Activated B cell treated with CpG ODN at 0.5 μM for 24 hours (primary cell): ENCODE data around the gene PTTG2. TPM values are rescaled to one million over a fixed set of nuclear protein-coding genes. Genes with fewer than 3 reads are reported as not detected.
A peak's percentile ranks its signal among the peaks of the same experiment; 100 is the strongest.

Experiments
- ATAC-seq: fragments of 200-7000 bp; cut with Tn5 transposase; one replicate; pipeline ENCODE4 v1.10.0; 2021; ENCODE audit warnings: low read depth, mild to moderate bottlenecking, moderate library complexity
- CTCF ChIA-PET: fragments of 350-600 bp; sonication (Branson Sonifier 250); formaldehyde crosslinking; loops from one replicate; lab custom pipeline; 2021; ENCODE audit warnings: antibody characterized with exemption; lab: Charles Lee
- POLR2A ChIA-PET: fragments of 350-600 bp; sonication (Branson Sonifier 250); formaldehyde crosslinking; loops from one replicate; lab custom pipeline; 2021; ENCODE audit warnings: antibody characterized with exemption; lab: Charles Lee
- DNase-seq: peaks from one replicate; pipeline ENCODE4 v3.0.0; 2022
- H3K27ac Mint-ChIP-seq: one replicate; pipeline ENCODE4 v1.8.0; 2020; ENCODE audit warnings: mixed read lengths
- H3K27me3 Mint-ChIP-seq: one replicate; pipeline ENCODE4 v1.8.0; 2021; ENCODE audit warnings: mixed read lengths
- H3K36me3 Mint-ChIP-seq: one replicate; pipeline ENCODE4 v1.8.0; 2021; ENCODE audit warnings: low read depth, mixed read lengths
- H3K4me1 Mint-ChIP-seq: one replicate; pipeline ENCODE4 v1.8.0; 2021; ENCODE audit warnings: mixed read lengths
- H3K4me3 Mint-ChIP-seq: one replicate; pipeline ENCODE4 v1.8.0; 2020; ENCODE audit warnings: mild to moderate bottlenecking, mixed read lengths
- H3K9me3 Mint-ChIP-seq: one replicate; pipeline ENCODE4 v1.8.0; 2020; ENCODE audit warnings: mixed read lengths
- CTCF ChIP-seq: fragments of 200-600 bp; IDR thresholded peaks from one replicate; pipeline ENCODE4 v1.8.0; 2022; ENCODE audit warnings: antibody characterized with exemption, mild to moderate bottlenecking
- intact Hi-C: fragments of 100-400 bp; cut with micrococcal nuclease; formaldehyde crosslinking; loops from one replicate; pipeline ENCODE4 v1.15.1; 2024
- total RNA-seq: library from RNA; stranded (reverse); gene quantifications from 2 replicates; pipeline ENCODE4 v1.2.3, GENCODE V29; 2022

Gene PTTG2
- total RNA-seq, 1 donor from 2014 or later: 2.2 TPM

DNA sequence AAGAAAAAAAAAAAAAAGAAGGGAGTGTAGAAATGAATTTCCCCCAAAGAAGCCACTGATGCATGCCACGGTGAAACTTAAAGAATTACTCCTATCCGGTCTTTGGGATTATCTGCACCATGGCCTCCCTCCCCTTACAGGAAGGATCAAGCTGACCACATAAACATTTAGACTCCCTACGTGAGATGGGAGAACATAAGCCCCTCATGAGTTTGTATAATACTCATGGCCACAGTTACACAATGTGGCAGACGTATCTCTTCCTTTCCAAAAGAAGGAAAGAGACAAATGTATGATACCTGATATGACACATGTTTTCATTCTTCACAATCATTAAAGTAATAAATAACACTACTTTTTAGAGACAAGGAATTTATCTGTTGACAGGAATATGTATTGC is 3.3 kb upstream of the PTTG2 start:
- ChIA-PET CTCF (no interaction called here), POLR2A (no interaction called here)
- Mint-ChIP-seq H3K9me3 (no peaks in the 10 kb centered on the region), H3K27ac (no peak overlapping the region), H3K36me3 (peaks cover 34% of the 10 kb centered on the region), H3K4me1 (no peaks in the 10 kb centered on the region), H3K27me3 (no peaks in the 10 kb centered on the region), H3K4me3 (no peak overlapping the region)
- ATAC-seq: no peak
- no peak for DNase-seq
- intact Hi-C loops: no loop called here
- TF ChIP-seq CTCF: no peak

- Mint-ChIP-seq H3K27me3 (no peaks in the 10 kb centered on the region), H3K9me3 (no peaks in the 10 kb centered on the region), H3K36me3 (peaks cover 15% of the 10 kb centered on the region), H3K4me3 (no peak overlapping the region), H3K4me1 (peaks cover 3% of the 10 kb centered on the region), H3K27ac (no peak overlapping the region)
- no peak for ATAC-seq
- no peak for DNase-seq
- TF ChIP-seq CTCF: no peak
- intact Hi-C loops: no loop called here
- POLR2A ChIA-PET: no interaction called here
- CTCF ChIA-PET: no interaction called here
These were observed 1.3 kb upstream of the PTTG2 start for GRCh38 chr4:37958932-37959331.

DNA sequence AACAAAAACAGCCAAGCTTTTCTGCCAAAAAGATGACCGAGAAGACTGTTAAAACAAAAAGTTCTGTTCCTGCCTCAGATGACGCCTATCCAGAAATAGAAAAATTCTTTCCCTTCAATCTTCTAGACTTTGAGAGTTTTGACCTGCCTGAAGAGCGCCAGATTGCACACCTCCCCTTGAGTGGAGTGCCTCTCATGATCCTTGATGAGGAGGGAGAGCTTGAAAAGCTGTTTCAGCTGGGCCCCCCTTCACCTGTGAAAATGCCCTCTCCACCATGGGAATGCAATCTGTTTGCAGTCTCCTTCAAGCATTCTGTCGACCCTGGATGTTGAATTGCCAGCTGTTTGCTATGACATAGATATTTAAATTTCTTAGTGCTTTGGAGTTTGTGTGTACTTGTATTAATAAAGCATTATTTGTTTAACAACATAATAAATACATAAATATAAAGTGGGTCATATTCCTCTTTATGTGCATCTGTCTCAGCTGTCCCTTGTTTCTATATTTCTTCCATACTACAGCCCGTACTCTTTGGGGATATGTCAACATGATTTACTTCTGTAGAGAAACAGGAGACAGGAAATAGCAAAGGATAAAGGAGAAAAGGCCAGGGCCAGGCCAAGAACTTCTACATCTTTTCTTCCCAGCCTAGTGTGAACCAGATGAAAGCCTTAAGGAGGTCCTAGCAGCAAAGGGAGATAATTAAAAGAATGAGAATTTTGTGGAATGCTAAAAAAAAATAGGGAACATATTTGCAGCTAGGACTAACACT is 667 bp downstream of the PTTG2 start:
- Mint-ChIP-seq H3K4me3 (no peak overlapping the region), H3K27ac (no peak overlapping the region), H3K9me3 (no peaks in the 10 kb centered on the region), H3K27me3 (no peaks in the 10 kb centered on the region), H3K36me3 (peaks cover 6% of the 10 kb centered on the region), H3K4me1 (peaks cover 19% of the 10 kb centered on the region)
- ChIA-PET CTCF (interaction anchor here (1.3 kb wide), 1 partner anchor 9 kb away, joined by 3 read pairs; no protein-coding TSS in a partner anchor), POLR2A (no interaction called here)
- no peak for DNase-seq
- TF ChIP-seq CTCF: no peak
- no peak for ATAC-seq
- intact Hi-C loops: no loop called here

GRCh38 chr4:37964734-37965457 is 4.7 kb downstream of the PTTG2 start:
- DNase-seq: no peak
- intact Hi-C loops: no loop called here
- POLR2A ChIA-PET: no interaction called here
- Mint-ChIP-seq H3K36me3 (peaks cover 2% of the 10 kb centered on the region), H3K9me3 (no peaks in the 10 kb centered on the region), H3K4me1 (peaks cover 39% of the 10 kb centered on the region), H3K27me3 (no peaks in the 10 kb centered on the region), H3K27ac (peak overlapping the region; percentile 5), H3K4me3 (peak overlapping the region; percentile 8)
- TF ChIP-seq CTCF: no peak
- CTCF ChIA-PET: no interaction called here
- ATAC-seq: peak; percentile 50

DNA sequence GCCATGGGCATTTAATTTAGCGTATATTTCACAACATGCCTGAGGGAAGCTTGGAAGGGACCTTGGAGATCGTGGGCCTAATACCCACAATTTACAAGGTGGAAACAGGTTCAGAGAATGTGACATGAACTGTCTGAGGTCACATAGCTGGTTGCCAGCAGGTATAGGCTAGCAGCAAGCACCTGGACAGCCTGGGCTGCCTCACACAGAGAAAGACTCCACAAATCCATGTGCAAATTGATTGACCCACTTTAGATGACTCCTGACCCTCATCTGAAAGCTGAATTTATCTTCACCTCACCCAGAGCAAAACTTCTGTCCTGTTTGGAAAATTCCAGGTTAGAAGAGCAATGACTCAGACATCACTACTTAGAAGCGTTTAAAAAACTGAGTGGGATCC is 5.8 kb downstream of the PTTG2 start:
- Mint-ChIP-seq H3K9me3 (no peaks in the 10 kb centered on the region), H3K27ac (no peak overlapping the region), H3K4me3 (no peak overlapping the region), H3K36me3 (peaks cover 4% of the 10 kb centered on the region), H3K4me1 (peaks cover 51% of the 10 kb centered on the region), H3K27me3 (no peaks in the 10 kb centered on the region)
- ATAC-seq (no peak), DNase-seq (no peak)
- intact Hi-C loops: no loop called here
- ChIA-PET POLR2A (interaction anchor here (0.6 kb wide), 1 partner anchor 142 kb away, joined by 3 read pairs; no protein-coding TSS in a partner anchor), CTCF (interaction anchor here (1.3 kb wide), 1 partner anchor 11 kb away, joined by 3 read pairs; no protein-coding TSS in a partner anchor)
- no peak for TF ChIP-seq CTCF
